Prostate gland (tissue), 2 donors: ENCODE measurements around the gene TAS2R14. TPM values are rescaled to one million over a fixed set of nuclear protein-coding genes. Genes with fewer than 3 reads are reported as not detected.

Experiments
- DNase-seq: peaks from one replicate; pipeline ENCODE4 v3.0.0-alpha.2; 2019; ENCODE audit warnings: low spot score
- H3K27ac ChIP-seq, 2 donors: fragments of 200-600 bp; sonication (generic); 2 replicates each; pipeline ENCODE4 v1.5.1; 2017 to 2019
- H3K27me3 ChIP-seq: fragments of 200-600 bp; sonication (generic); replicated peaks from 2 replicates; pipeline ENCODE4 v1.5.1; 2019; ENCODE audit not compliant: insufficient read depth
- H3K36me3 ChIP-seq, 2 donors: fragments of 200-600 bp; sonication (generic); 1 replicate in 1 of 2; 2 replicates in 1 of 2; pipeline versions ENCODE4 v1.5.1 to v1.8.1; 2017 to 2019
- H3K4me1 ChIP-seq: fragments of 200-600 bp; sonication (generic); replicated peaks from 2 replicates; pipeline ENCODE4 v1.5.1; 2019
- H3K4me3 ChIP-seq, 2 donors: fragments of 200-600 bp; sonication (generic); 2 replicates each; pipeline ENCODE4 v1.5.1; 2017 to 2019
- H3K9me3 ChIP-seq: fragments of 200-600 bp; sonication (generic); 2 replicates; pipeline ENCODE4 v1.5.1; 2017
- CTCF ChIP-seq, 4 experiments: fragments of 200-600 bp in 2 of 4; fragments of 450-650 bp in 2 of 4; sonication (generic) in 2 of 4; IDR thresholded peaks; 1 replicate in 3 of 4; 2 replicates in 1 of 4; pipeline ENCODE4 v1.5.1; 2016 to 2019; ENCODE audit warnings: antibody characterized with exemption in 4 of 4, mild to moderate bottlenecking in 2 of 4, moderate library complexity in 2 of 4
- POLR2A ChIP-seq: fragments of 450-650 bp; IDR thresholded peaks from one replicate; pipeline ENCODE4 v1.6.1; 2016; ENCODE audit warnings: antibody characterized with exemption, mild to moderate bottlenecking
- POLR2AphosphoS5 ChIP-seq: sonication (generic); formaldehyde crosslinking; IDR thresholded peaks from one replicate; pipeline ENCODE4 v1.6.1; 2017; ENCODE audit warnings: antibody characterized with exemption
- WGBS: methylation state at CpG from one replicate; pipeline ENCODE4 v1.1.5; 2018; 5-methylcytosine and 5-hydroxymethylcytosine counted together
- intact Hi-C: fragments of 100-400 bp; cut with DNase I; formaldehyde crosslinking; loops from one replicate; pipeline ENCODE4 v1.14.2; 2022
- total RNA-seq, 2 donors: library from RNA; depleted of rRNA; stranded (reverse); fragments of >200 nt; gene quantifications; one replicate each; pipeline ENCODE4 v1.1.0, GENCODE V29; 2016

Gene TAS2R14
- total RNA-seq, 2 donors from 2014 or later = 2.1 to 3.7 TPM

- H3K27ac ChIP-seq = no peak overlapping the region
- no peaks in the 10 kb centered on the region for H3K9me3 ChIP-seq
- H3K4me3 ChIP-seq = no peak overlapping the region
- intact Hi-C loops = no loop called here
- no peaks in the 10 kb centered on the region for H3K36me3 ChIP-seq
- WGBS = 76% methylated on average over 15 of the region's 15 CpGs
- TF ChIP-seq POLR2A = no peak
- TF ChIP-seq POLR2AphosphoS5 = no peak
- TF ChIP-seq CTCF (IDR thresholded peaks at IDR 0.05) = no peak
- H3K27me3 ChIP-seq = no peaks in the 10 kb centered on the region
- DNase-seq = peak; percentile 35
- no peaks in the 10 kb centered on the region for H3K4me1 ChIP-seq
These were observed 29.8 kb upstream of the TAS2R14 start for GRCh38 chr12:10968765-10969456.

DNA sequence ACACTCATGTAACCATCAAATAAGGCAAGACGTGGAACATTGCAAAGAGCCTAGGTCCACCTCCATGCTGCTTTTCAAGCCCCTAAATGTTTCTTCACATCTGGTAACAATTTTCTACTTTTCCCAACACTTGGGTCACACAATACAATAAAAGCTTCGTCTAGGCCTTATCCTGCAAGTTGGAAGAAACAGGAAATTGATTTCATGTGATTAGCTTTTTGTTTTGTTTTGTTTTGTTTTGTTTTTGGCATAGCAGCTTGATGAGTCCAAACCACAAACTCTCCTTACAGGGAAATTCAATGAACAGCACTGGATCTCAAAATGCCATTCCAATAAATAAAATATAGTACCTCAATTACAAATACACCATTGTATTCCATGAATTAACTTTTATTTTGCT is 28.3 kb upstream of the TAS2R14 start:
- TF ChIP-seq POLR2A (no peak), CTCF (IDR thresholded peaks at IDR 0.05) (no peak), POLR2AphosphoS5 (no peak)
- H3K27ac ChIP-seq = no peak overlapping the region
- intact Hi-C loops = no loop called here
- H3K4me3 ChIP-seq = no peak overlapping the region
- WGBS = 59% methylated on average over 2 of the region's 2 CpGs
- no peaks in the 10 kb centered on the region for H3K9me3 ChIP-seq
- no peak for DNase-seq
- no peaks in the 10 kb centered on the region for H3K36me3 ChIP-seq
- H3K27me3 ChIP-seq = no peaks in the 10 kb centered on the region
- H3K4me1 ChIP-seq = no peaks in the 10 kb centered on the region

DNA sequence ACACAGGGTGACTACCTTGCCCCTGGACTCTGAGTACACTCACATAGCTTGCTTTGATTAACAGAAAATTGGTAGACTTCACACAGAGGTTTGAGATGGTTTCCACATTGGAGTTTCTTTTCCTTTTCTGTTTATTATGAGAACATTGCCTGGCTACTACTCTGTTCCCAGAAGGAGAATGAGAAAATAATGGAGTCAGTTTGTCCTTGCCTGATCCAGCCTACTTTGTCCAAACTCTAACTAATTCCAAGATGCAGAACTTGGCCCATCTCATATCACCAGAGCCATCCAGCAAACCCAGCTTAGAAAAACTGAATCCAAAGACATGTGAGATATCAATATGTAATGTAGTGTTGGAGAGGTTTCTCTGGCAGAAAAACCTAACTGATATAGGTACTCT is 27.3 kb upstream of the TAS2R14 start:
- Histone ChIP-seq H3K36me3 (no peaks in the 10 kb centered on the region), H3K9me3 (no peaks in the 10 kb centered on the region), H3K4me3 (no peak overlapping the region), H3K4me1 (no peaks in the 10 kb centered on the region), H3K27me3 (no peaks in the 10 kb centered on the region), H3K27ac (no peak overlapping the region)
- intact Hi-C loops = no loop called here
- no peak for DNase-seq
- TF ChIP-seq POLR2A (no peak), CTCF (IDR thresholded peaks at IDR 0.05) (no peak), POLR2AphosphoS5 (no peak)

DNA sequence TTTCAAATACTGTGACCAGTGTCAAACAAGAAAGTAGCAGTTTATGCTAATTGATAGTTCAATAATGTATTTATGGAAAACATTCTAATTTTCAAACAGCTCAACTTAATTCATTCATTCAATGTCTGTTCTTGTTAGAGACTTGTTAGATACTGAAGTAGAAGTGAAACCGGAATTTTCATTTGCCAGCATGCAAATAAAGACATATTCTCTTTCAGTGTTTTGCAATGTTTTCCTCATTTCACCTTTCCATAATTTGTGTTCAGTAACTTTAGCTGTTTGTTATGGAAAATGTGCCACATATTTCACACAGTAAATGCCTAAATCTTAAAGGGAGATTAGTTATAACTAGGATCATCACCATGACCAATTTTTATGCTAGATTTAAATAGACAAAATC is 26.4 kb upstream of the TAS2R14 start:
- H3K36me3 ChIP-seq = no peaks in the 10 kb centered on the region
- H3K27ac ChIP-seq = no peak overlapping the region
- no peak for DNase-seq
- no peaks in the 10 kb centered on the region for H3K27me3 ChIP-seq
- intact Hi-C loops = no loop called here
- no peaks in the 10 kb centered on the region for H3K9me3 ChIP-seq
- WGBS = 97% methylated on average over 1 of the region's 1 CpG
- no peak overlapping the region for H3K4me3 ChIP-seq
- no peaks in the 10 kb centered on the region for H3K4me1 ChIP-seq
- TF ChIP-seq CTCF (IDR thresholded peaks at IDR 0.05) = no peak
- no peak for TF ChIP-seq POLR2AphosphoS5
- no peak for TF ChIP-seq POLR2A

DNA sequence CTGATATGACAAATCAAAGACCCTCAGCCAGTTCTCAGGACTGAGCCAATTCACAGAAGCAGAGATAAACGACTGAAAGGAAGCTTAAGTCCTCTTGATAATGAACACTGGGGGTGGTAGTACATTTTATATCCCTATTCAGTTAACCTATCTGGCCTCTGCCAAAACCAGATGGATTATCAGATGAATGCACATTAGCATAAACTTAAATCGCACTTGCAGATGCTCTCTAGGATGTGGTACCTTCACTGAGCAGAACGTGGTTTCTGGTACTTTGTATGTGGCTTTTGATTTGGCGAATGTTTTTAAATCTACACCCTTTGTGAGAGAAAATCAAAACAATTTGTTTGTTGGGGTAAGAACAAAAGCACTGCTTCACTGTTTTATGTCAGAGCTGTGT is 21.1 kb upstream of the TAS2R14 start:
- no peaks in the 10 kb centered on the region for H3K36me3 ChIP-seq
- intact Hi-C loops = no loop called here
- H3K4me1 ChIP-seq = no peaks in the 10 kb centered on the region
- no peak overlapping the region for H3K27ac ChIP-seq
- TF ChIP-seq CTCF (IDR thresholded peaks at IDR 0.05) = no peak
- no peak for TF ChIP-seq POLR2A
- no peak for TF ChIP-seq POLR2AphosphoS5
- no peak overlapping the region for H3K4me3 ChIP-seq
- H3K27me3 ChIP-seq = no peaks in the 10 kb centered on the region
- H3K9me3 ChIP-seq = no peaks in the 10 kb centered on the region
- DNase-seq = no peak
- WGBS = 67% methylated on average over 4 of the region's 4 CpGs
